ENCODE results near the gene OMP. TPM values are rescaled to one million over a fixed set of nuclear protein-coding genes. Genes with fewer than 3 reads are reported as not detected.

Gene OMP
- total and polyA plus RNA-seq, 2 donors (not counting 1 experiment from before 2014, with no cell fraction given): not detected

DNA sequence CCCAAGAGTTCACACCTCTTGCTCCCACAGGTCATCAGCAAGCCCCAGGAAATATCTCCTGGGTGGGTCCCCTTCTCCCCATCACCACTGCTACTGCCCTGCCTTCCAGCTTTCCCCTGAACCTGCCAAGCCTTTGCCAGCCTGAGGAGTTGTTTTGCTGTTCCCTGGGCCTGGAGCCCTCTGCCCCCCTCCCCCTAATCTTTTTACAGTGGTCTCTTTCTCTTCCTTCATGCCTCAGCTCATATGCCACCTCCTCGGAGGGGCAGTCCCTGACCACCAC, 44.3 kb downstream of the OMP start:
- CTCF ChIA-PET: interaction anchor here (0.9 to 3.4 kb wide), 2 partner anchors 20 to 55 kb away, joined by 3 to 14 read pairs; partner anchors contain the start of gene MYO7A
- no peak overlapping the region for H3K27ac ChIP-seq (ENCODE audit: low read length in 2 of 2)
- H3K36me3 ChIP-seq (replicated peaks in 1 of 2; ENCODE audit: control extremely low read depth in 1 of 2, control insufficient read depth in 1 of 2, extremely low read depth in 1 of 2, insufficient read depth in 2 of 2, low read length in 1 of 2): no peaks in the 10 kb centered on the region
- WGBS (ENCODE audit: insufficient coverage): 80% methylated on average over 1 of the region's 1 CpG
- no peak overlapping the region for H2AFZ ChIP-seq (ENCODE audit: insufficient read depth, low read depth, low read length, poor library complexity, severe bottlenecking)
- H3K9me3 ChIP-seq (ENCODE audit: control extremely low read depth in 1 of 3, control insufficient read depth in 2 of 3, insufficient read depth in 1 of 3, low read length in 2 of 3): no peaks in the 10 kb centered on the region
- no peak for TF ChIP-seq EZH2 (IDR thresholded peaks at IDR 0.05; ENCODE audit: borderline replicate concordance, insufficient read depth, low read depth, low read length, poor library complexity, severe bottlenecking)
- TF ChIP-seq, protein P1, sequence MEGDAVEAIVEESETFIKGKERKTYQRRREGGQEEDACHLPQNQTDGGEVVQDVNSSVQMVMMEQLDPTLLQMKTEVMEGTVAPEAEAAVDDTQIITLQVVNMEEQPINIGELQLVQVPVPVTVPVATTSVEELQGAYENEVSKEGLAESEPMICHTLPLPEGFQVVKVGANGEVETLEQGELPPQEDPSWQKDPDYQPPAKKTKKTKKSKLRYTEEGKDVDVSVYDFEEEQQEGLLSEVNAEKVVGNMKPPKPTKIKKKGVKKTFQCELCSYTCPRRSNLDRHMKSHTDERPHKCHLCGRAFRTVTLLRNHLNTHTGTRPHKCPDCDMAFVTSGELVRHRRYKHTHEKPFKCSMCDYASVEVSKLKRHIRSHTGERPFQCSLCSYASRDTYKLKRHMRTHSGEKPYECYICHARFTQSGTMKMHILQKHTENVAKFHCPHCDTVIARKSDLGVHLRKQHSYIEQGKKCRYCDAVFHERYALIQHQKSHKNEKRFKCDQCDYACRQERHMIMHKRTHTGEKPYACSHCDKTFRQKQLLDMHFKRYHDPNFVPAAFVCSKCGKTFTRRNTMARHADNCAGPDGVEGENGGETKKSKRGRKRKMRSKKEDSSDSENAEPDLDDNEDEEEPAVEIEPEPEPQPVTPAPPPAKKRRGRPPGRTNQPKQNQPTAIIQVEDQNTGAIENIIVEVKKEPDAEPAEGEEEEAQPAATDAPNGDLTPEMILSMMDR (IDR thresholded peaks at IDR 0.05): no peak
- intact Hi-C loops (cut with micrococcal nuclease): no loop called here
- no peak for ATAC-seq (ENCODE audit: low read depth)
- H3K4me3 ChIP-seq (ENCODE audit: control extremely low read depth in 1 of 5, extremely low read depth in 1 of 5, insufficient read depth in 1 of 5, low read depth in 2 of 5, low read length in 4 of 5): no peak overlapping the region
- Mint-ChIP-seq H3K4me1 (peaks cover 7% of the 10 kb centered on the region), H3K9me3 (ENCODE audit: insufficient read depth) (no peaks in the 10 kb centered on the region), H3K27ac (no peak overlapping the region), H3K4me3 (peak overlapping the region; percentile 43), H3K27me3 (peaks cover 12% of the 10 kb centered on the region)
- H3K4me2 ChIP-seq (replicated peaks; ENCODE audit: low read depth, low read length, poor library complexity, severe bottlenecking): no peak overlapping the region
- no peak for DNase-seq
- H4K20me1 ChIP-seq (ENCODE audit: control insufficient read depth, insufficient read depth, low read length, poor library complexity, severe bottlenecking): no peaks in the 10 kb centered on the region
- POLR2A ChIA-PET: no interaction called here
- H3K9ac ChIP-seq (ENCODE audit: low read length): no peak overlapping the region
- H3K27me3 ChIP-seq (replicated peaks in 1 of 4; ENCODE audit: control extremely low read depth in 1 of 4, control insufficient read depth in 3 of 4, insufficient read depth in 4 of 4, low read length in 3 of 4): peaks cover 0 to 11% (median 3%) of the 10 kb centered on the region in 4 experiments
- H3K79me2 ChIP-seq (ENCODE audit: control insufficient read depth, insufficient read depth, low read length): no peaks in the 10 kb centered on the region
- peaks cover 0 to 11% of the 10 kb centered on the region in 2 donors for H3K4me1 ChIP-seq (ENCODE audit: control insufficient read depth in 2 of 2, insufficient read depth in 2 of 2, low read length in 2 of 2)

GRCh38 chr11:77147668-77148321, 45.2 kb downstream of the OMP start:
- no peak overlapping the region for H3K27ac Mint-ChIP-seq
- ChIA-PET POLR2A (no interaction called here), CTCF (interaction anchor here (0.9 to 3.4 kb wide), 2 partner anchors 21 to 56 kb away, joined by 3 to 14 read pairs; partner anchors contain the start of gene MYO7A)
- no peaks in the 10 kb centered on the region for H3K79me2 ChIP-seq (ENCODE audit: control insufficient read depth, insufficient read depth, low read length)
- H3K4me1 ChIP-seq (ENCODE audit: control insufficient read depth in 2 of 2, insufficient read depth in 2 of 2, low read length in 2 of 2): peaks cover 0 to 10% of the 10 kb centered on the region in 2 donors
- WGBS (ENCODE audit: insufficient coverage): 25% methylated on average over 38 of the region's 47 CpGs
- H2AFZ ChIP-seq (ENCODE audit: insufficient read depth, low read depth, low read length, poor library complexity, severe bottlenecking): peak overlapping the region; percentile 73
- H3K9me3 Mint-ChIP-seq (ENCODE audit: insufficient read depth): no peaks in the 10 kb centered on the region
- H3K27me3 Mint-ChIP-seq: peaks cover 16% of the 10 kb centered on the region
- no peaks in the 10 kb centered on the region for H3K9me3 ChIP-seq (ENCODE audit: control extremely low read depth in 1 of 3, control insufficient read depth in 2 of 3, insufficient read depth in 1 of 3, low read length in 2 of 3)
- H3K27ac ChIP-seq (ENCODE audit: low read length in 2 of 2): no peak overlapping the region
- H4K20me1 ChIP-seq (ENCODE audit: control insufficient read depth, insufficient read depth, low read length, poor library complexity, severe bottlenecking): no peaks in the 10 kb centered on the region
- peak; percentile 60 for ATAC-seq (ENCODE audit: low read depth)
- H3K4me2 ChIP-seq (replicated peaks; ENCODE audit: low read depth, low read length, poor library complexity, severe bottlenecking): peak overlapping the region; percentile 63
- H3K4me3 ChIP-seq (ENCODE audit: control extremely low read depth in 1 of 5, extremely low read depth in 1 of 5, insufficient read depth in 1 of 5, low read depth in 2 of 5, low read length in 4 of 5): peak overlapping the region in 2 of 5 experiments; percentile 20 to 31
- TF ChIP-seq, protein P1 (IDR thresholded peaks at IDR 0.05): no peak
- no peak for TF ChIP-seq EZH2 (IDR thresholded peaks at IDR 0.05; ENCODE audit: borderline replicate concordance, insufficient read depth, low read depth, low read length, poor library complexity, severe bottlenecking)
- H3K4me3 Mint-ChIP-seq: peak overlapping the region; percentile 83
- H3K36me3 ChIP-seq (replicated peaks in 1 of 2; ENCODE audit: control extremely low read depth in 1 of 2, control insufficient read depth in 1 of 2, extremely low read depth in 1 of 2, insufficient read depth in 2 of 2, low read length in 1 of 2): no peaks in the 10 kb centered on the region
- H3K4me1 Mint-ChIP-seq: peaks cover 7% of the 10 kb centered on the region
- intact Hi-C loops (cut with micrococcal nuclease): no loop called here
- peak; percentile 31 for DNase-seq
- peaks cover 0 to 11% (median 3%) of the 10 kb centered on the region in 4 experiments for H3K27me3 ChIP-seq (replicated peaks in 1 of 4; ENCODE audit: control extremely low read depth in 1 of 4, control insufficient read depth in 3 of 4, insufficient read depth in 4 of 4, low read length in 3 of 4)
- H3K9ac ChIP-seq (ENCODE audit: low read length): no peak overlapping the region
